Hippocampal formation (tissue), 2 donors: Measurements from ENCODE around the gene SMIM20.

Source experiments
- DNase-seq, 2 donors: peaks; one replicate each; lab custom pipeline; 2025; lab: John Stamatoyannopoulos, UW

Gene SMIM20

GRCh38 chr4:25926462-25926861, 12.4 kb downstream of the SMIM20 start:
- no peak for DNase-seq

GRCh38 chr4:25927361-25928195, 13.6 kb downstream of the SMIM20 start:
- DNase-seq: peak in 1 of 2 donors; percentile 51

- DNase-seq: no peak
Measured at GRCh38 chr4:25928379-25929297, 14.6 kb downstream of the SMIM20 start.

- no peak for DNase-seq
Measured at GRCh38 chr4:25929298-25929686, 15.3 kb downstream of the SMIM20 start.

- DNase-seq: no peak
Measured at GRCh38 chr4:25930731-25931354, 16.8 kb downstream of the SMIM20 start.

- DNase-seq: no peak
Measured at GRCh38 chr4:25936696-25937095, 22.7 kb downstream of the SMIM20 start.

GRCh38 chr4:25937801-25938200, 23.8 kb downstream of the SMIM20 start:
- no peak for DNase-seq

GRCh38 chr4:25938366-25938765, 24.3 kb downstream of the SMIM20 start:
- DNase-seq: no peak

GRCh38 chr4:25938787-25939186, 24.8 kb downstream of the SMIM20 start:
- DNase-seq: no peak

- DNase-seq: no peak
Measured at GRCh38 chr4:25939330-25939729, 25.3 kb downstream of the SMIM20 start.

- DNase-seq: no peak
Measured at GRCh38 chr4:25941457-25942221, 27.6 kb downstream of the SMIM20 start.

- DNase-seq: no peak
Measured at GRCh38 chr4:25943312-25943711, 29.3 kb downstream of the SMIM20 start.

- no peak for DNase-seq
Measured at GRCh38 chr4:25943805-25944204, 29.8 kb downstream of the SMIM20 start.

GRCh38 chr4:25948051-25948450, 34.0 kb downstream of the SMIM20 start:
- no peak for DNase-seq

GRCh38 chr4:25949173-25949748, 35.2 kb downstream of the SMIM20 start:
- no peak for DNase-seq

- DNase-seq: no peak
Measured at GRCh38 chr4:25949994-25950393, 36.0 kb downstream of the SMIM20 start.

GRCh38 chr4:25950461-25951389, 36.7 kb downstream of the SMIM20 start:
- DNase-seq: no peak

- DNase-seq: no peak
Measured at GRCh38 chr4:25951390-25951952, 37.5 kb downstream of the SMIM20 start.

GRCh38 chr4:25953740-25954139, 39.7 kb downstream of the SMIM20 start:
- no peak for DNase-seq
